ENCODE data around the gene AOPEP.

DNA sequence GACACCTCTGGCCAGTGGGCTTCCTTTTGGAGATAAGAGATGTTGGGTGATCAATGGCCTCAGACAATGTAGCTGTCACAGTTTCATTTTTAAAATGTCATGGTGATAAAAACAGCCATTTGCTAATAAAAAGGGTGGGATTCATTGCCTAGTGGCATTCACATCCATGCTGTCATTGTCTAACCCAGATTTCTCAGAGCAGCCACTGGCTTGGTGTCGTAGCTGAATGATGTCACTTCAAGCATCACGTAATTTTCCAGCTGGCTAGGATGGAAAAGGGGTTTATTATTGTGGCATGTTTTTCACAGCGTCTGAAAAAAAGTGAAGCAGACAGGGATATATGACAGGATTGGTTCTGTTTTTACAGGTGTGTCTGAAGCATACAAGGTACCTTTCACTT lies 184.7 kb downstream of the AOPEP start:
- TF ChIP-seq, protein P1, sequence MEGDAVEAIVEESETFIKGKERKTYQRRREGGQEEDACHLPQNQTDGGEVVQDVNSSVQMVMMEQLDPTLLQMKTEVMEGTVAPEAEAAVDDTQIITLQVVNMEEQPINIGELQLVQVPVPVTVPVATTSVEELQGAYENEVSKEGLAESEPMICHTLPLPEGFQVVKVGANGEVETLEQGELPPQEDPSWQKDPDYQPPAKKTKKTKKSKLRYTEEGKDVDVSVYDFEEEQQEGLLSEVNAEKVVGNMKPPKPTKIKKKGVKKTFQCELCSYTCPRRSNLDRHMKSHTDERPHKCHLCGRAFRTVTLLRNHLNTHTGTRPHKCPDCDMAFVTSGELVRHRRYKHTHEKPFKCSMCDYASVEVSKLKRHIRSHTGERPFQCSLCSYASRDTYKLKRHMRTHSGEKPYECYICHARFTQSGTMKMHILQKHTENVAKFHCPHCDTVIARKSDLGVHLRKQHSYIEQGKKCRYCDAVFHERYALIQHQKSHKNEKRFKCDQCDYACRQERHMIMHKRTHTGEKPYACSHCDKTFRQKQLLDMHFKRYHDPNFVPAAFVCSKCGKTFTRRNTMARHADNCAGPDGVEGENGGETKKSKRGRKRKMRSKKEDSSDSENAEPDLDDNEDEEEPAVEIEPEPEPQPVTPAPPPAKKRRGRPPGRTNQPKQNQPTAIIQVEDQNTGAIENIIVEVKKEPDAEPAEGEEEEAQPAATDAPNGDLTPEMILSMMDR (IDR thresholded peaks at IDR 0.05; ENCODE audit: low read length) = no peak
- no peak for TF ChIP-seq EZH2 (optimal IDR thresholded peaks at IDR 0.05; ENCODE audit: low read depth, low read length)
- TF ChIP-seq EZH2phosphoT487 (IDR thresholded peaks at IDR 0.05; ENCODE audit: low read length) = no peak

Data from MM.1S (cell line).